CD4-positive, alpha-beta T cell treated with Interleukin-6 for 4 hours (primary cell): Measurements from ENCODE around the gene EPC2.

Source experiments
- DNase-seq: peaks from one replicate; pipeline ENCODE4 v3.0.0-alpha.2; 2020; ENCODE audit warnings: mixed read lengths

EPC2 gene

DNA sequence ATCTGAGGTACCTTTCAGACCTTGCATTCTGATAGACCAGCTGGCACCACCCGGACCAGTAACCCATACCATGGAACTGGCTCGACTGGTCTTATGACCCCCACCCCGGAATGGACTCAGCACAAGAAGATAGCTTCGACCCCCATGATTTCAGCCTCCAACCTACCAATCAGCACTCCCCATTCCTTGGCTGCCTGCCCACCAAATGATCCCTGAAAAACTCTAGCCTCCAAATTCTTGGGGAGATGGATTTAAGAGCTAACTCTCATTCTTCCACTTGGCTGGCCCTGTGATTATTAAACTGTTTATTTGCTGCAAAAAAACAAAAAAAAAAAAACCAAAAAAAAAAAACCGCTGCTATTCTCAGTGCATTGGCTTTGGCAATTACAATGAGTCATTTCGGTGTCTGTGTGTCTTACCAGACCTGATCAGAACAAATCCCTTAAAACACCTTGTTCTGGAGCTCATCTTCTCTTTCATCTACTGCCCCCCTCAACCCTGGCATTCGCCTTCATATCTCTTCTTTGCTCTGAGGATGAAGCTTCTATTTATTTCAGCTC lies 170.4 kb downstream of the EPC2 start:
- DNase-seq, result no peak

DNA sequence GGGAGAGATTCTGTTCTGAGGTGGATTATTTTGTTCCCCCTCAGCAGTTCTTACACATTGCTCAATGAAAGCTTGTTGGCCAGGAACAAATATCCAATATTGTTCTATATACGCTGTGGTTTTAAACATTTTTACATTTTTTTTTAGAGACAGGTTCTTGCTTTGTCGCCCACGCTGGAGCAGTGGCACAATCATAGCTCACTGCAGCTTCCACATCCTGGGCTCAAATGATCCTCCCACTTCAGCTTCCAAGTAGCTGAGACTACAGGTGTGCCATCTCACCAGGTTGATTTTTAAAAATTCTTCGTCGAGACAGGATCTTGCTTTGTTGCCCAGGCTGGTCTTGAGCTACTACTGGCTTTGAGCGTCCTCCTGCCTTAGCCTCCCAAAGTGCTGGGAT lies 171.6 kb downstream of the EPC2 start:
- no peak for DNase-seq

GRCh38 chr2:148817210-148817708 lies 172.7 kb downstream of the EPC2 start:
- DNase-seq, result no peak

GRCh38 chr2:148819019-148819585 lies 174.6 kb downstream of the EPC2 start:
- DNase-seq, result no peak

GRCh38 chr2:148824190-148824589 lies 179.6 kb downstream of the EPC2 start:
- no peak for DNase-seq

DNA sequence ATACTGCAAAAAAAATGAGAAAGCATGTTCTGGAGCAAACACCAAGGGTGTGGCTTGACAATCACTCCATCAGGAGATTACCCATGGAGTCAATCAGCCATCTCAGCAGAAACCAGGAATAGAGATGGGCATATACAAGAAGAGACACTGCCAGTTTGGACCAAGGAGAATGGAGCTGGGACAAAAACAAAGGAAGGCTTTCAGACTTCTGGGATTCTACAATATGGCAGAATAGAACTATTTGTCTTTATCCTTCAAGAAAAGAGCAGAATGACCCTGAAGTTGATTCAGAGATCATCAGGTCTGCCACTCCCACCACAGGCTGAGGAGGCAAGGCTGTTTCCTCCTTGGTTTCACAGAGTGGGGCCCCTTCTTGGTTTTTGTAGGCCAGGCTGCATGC lies 182.2 kb downstream of the EPC2 start:
- DNase-seq, result no peak

GRCh38 chr2:148828941-148829340 lies 184.4 kb downstream of the EPC2 start:
- no peak for DNase-seq

DNA sequence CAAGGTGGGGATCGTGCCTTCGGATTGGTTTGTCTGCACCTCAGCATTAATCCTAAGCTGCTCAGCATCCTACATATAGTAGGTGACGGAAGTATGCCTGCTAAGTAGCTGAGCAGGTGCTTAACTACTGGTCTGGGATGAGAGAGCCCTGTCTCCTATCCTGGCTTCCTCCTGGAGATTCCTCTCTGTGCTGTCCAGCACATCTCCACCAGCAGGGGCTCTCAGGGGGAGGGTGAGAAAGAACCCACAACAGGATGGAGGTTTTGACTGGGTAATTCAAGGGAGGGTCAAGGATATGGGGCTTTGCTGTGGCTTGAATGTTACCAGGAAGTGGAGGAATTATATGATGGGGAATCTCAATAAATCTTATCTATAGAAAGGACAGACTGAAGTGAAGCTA lies 185.1 kb downstream of the EPC2 start:
- no peak for DNase-seq

GRCh38 chr2:148832637-148833036 lies 188.1 kb downstream of the EPC2 start:
- DNase-seq, result no peak
